D341Med (cell line): ENCODE measurements around the gene WNT3A.
"Not testable (repeated sequence)": the region's sequence is repeated elsewhere in the genome, so short reads cannot be mapped to it uniquely, and the experiment has no call there.

Experiments used
- DNase-seq: peaks from one replicate; pipeline ENCODE4 v3.0.0; 2012; ENCODE audit warnings: low spot score

WNT3A gene

GRCh38 chr1:228011721-228012311 lies 5.0 kb downstream of the WNT3A start:
- peak; percentile 30 for DNase-seq

- DNase-seq: peak; percentile 15
Observed at GRCh38 chr1:228012555-228012954, 5.8 kb downstream of the WNT3A start.

- peak; percentile 62 for DNase-seq
Observed at GRCh38 chr1:228013131-228013934, 6.5 kb downstream of the WNT3A start.

- peak; percentile 41 for DNase-seq
Observed at GRCh38 chr1:228013935-228014930, 7.4 kb downstream of the WNT3A start.

- peak; percentile 37 for DNase-seq
Observed at GRCh38 chr1:228015276-228016180, 8.7 kb downstream of the WNT3A start.

GRCh38 chr1:228016181-228016510 lies 9.3 kb downstream of the WNT3A start:
- DNase-seq: peak; percentile 10

- peak; percentile 15 for DNase-seq
Observed at GRCh38 chr1:228016653-228017355, 10.0 kb downstream of the WNT3A start.

- peak; percentile 12 for DNase-seq
Observed at GRCh38 chr1:228017356-228018124, 10.7 kb downstream of the WNT3A start.

GRCh38 chr1:228018125-228018398 lies 11.3 kb downstream of the WNT3A start:
- no peak for DNase-seq

GRCh38 chr1:228018961-228019721 lies 12.3 kb downstream of the WNT3A start:
- peak; percentile 19 for DNase-seq

GRCh38 chr1:228019722-228020083 lies 12.9 kb downstream of the WNT3A start:
- not testable (repeated sequence) for DNase-seq

GRCh38 chr1:228020686-228021354 lies 14.0 kb downstream of the WNT3A start:
- peak; percentile 22 for DNase-seq

GRCh38 chr1:228021355-228022030 lies 14.7 kb downstream of the WNT3A start:
- DNase-seq: peak; percentile 41

GRCh38 chr1:228022571-228023293 lies 15.9 kb downstream of the WNT3A start:
- peak; percentile 40 for DNase-seq

- DNase-seq: no peak
Observed at GRCh38 chr1:228023294-228023639, 16.5 kb downstream of the WNT3A start.

GRCh38 chr1:228029281-228029680 lies 22.5 kb downstream of the WNT3A start:
- DNase-seq: peak; percentile 17

GRCh38 chr1:228030451-228031201 lies 23.8 kb downstream of the WNT3A start:
- peak; percentile 21 for DNase-seq
